Posterior vena cava (tissue), 2 donors: ENCODE data around the gene CXCL8. TPM values are rescaled to one million over a fixed set of nuclear protein-coding genes. Genes with fewer than 3 reads are reported as not detected.

Experiments
- DNase-seq: peaks from one replicate; pipeline ENCODE4 v3.0.0-alpha.2; 2020; ENCODE audit warnings: low spot score
- intact Hi-C, 2 donors: fragments of 100-400 bp; cut with DNase I; formaldehyde crosslinking; loops; one replicate each; pipeline versions ENCODE4 v1.14.1 to v1.14.2; 2022 to 2023
- total RNA-seq, 2 donors: library from RNA; stranded (reverse); fragmentation: NEBNext Ultra II Directional; extraction: Animal tissue kit (Norgen Biotek cat#: 25700); gene quantifications; one replicate each; pipeline ENCODE4 v1.2.1, GENCODE V29; 2021
- donor health status: DM: yes; HTN: yes; CAD: no.
- donor health status: DM: yes; HTN: yes; CAD: no.

CXCL8 gene
- total RNA-seq, 2 donors from 2014 or later = 0.51 to 3.1 TPM

DNA sequence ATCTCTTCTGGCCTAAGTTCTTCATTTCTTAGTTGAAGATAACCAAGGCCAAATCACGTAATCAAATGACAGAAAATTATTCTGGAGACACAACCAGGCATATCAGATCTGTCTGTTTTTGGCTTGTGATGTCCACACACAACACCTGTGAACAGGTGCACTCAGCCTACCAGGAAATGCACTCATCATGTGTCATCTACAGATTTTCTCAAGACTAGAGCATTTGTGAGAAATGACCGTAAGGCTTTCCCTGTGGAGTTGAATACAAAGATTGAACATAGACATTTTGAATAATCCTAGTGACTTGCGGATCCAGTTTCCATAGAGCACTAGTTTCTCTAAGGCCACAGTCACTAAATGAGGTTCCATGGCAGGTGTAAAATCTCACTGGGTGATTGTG is 26.7 kb upstream of the CXCL8 start:
- no peak for DNase-seq
- intact Hi-C loops = no loop called here

DNA sequence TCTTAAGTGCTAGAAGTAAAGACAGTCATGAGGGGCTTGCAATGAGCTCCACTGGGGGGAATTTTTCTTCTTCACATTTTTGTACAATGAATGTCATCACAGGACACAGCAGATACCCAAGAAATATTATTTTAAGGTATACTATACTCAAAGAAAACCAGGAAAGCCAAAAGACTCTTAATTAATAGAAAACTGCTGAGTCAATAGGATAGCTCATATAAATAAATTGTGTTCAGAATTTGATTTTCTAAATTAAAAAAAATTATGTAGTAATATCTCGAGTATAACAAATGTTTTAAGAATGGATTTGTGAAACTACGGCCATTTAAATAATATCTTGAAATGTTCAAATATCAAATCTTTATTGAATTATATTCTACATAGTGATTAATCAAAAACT is 25.7 kb upstream of the CXCL8 start:
- no peak for DNase-seq
- intact Hi-C loops = no loop called here

DNA sequence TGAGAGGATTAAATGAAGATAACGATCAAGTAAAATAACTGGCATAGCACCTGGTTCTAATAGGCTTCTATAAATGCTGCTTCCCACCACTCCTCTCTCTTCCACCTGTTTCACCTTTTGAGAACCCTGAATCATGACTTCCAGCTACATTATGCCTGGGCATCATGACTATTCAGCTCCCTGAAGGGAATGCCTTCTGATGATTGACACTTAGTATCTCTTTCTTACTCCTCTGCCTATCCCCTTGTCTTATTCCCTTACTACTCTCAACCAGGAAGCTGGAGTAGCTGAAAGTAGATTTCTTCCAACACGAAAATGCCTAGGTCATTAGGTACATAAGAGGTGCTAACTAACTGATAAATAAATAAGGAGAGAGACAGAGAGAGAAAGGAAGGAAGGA is 24.7 kb upstream of the CXCL8 start:
- intact Hi-C loops = no loop called here

DNA sequence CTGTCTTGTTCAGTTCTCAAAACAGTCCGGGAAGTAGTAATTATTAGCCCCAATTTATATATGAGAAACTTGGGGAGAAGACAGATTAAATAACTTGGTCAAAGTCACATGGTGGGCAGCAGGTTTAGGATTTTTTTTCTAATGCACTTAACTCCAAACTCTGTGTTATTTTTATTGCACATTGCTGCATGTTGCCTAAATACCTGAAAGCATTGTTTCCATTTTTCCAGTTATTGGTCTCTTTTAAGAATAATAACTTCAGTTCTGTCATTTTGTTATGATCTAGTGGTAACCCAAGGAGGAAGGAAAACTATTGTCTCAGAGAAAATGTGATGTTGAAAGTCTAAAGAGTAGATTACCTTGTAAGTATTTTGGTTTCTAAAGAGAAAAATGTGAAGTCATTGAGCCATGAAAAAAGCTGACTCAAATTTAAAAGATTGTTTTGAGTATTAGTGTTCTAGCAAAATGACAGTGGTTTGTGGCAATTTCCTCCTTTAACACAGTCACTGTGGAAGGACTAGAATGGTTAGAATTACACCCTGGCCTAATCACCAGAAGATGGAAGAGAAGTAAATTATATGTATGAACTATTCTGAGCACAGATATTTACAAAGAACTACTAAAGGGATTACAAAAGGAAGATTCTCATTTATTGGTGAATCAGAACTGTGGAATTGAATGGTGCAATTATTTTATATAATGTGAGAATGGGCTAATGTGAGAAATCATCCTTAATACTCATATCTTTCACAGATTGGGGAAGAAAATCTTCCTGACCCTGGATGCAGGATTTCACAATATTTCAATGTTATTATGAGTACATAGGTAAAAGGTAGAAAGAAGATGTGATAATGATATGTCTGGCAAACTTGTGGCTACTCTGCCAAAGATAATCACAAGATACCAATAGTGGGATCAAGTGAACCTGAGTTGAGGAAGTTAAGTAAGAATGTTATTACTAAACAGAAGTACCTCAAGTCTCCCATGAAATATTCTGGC is 21.7 kb upstream of the CXCL8 start:
- intact Hi-C loops = no loop called here
- DNase-seq = no peak

More for the DNA sequence above, 24.7 kb upstream of the CXCL8 start:
- no peak for DNase-seq

DNA sequence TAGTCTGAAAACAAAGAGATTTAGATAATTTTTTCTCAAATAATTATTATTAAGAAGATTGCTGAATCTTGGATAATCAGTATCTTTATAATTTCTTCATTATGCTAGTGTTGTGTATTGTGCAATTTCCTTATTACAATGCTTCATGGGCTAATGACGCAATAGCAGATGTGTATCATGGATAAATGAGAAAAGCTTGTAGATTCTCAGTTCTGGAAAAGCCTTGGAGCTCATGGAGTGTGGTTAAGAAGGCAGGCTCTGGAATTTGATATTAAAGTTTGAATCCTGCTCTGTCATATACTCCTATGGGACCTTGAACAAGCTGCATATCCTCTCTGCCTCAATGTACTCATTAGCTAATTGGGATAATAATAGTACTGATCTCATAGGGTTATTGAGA is 18.9 kb upstream of the CXCL8 start:
- intact Hi-C loops = no loop called here
- no peak for DNase-seq

DNA sequence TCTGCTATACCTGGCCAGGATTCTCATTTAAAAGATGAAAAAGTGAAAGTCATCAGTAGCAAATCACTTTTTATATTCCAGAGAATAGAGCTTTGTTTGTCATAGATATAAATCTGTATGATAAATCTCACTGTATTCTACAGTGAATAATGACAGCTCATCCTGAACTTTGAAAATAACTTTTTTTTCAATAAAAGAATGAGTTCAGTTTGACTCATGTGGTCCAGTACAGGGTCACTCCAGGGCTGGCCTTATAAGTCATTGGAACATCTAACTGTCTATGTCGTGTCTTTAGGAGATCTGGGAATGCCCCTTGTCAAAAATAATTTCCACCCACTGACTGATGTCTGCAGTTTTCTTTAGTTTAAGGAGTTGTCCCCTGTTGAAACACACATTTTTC is 18.5 kb upstream of the CXCL8 start:
- intact Hi-C loops = no loop called here

DNA sequence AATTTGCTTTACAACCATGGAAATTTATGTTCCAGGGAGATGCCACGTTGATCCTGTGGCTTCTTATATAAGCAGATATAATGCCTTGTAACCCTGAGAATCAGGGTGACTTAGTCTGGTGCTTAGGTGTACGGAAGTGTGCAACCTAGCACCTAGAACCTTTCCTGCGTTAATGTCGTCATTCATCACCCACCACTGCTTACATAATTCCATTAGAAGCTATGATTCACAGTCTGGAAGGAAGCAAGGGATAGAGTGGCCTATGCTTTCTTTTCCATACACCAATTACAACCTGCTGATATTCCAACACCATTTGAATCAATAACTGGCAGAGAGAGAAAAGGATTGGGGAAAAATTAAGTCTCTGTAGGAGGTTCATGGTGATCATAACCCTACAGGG is 17.3 kb upstream of the CXCL8 start:
- intact Hi-C loops = no loop called here

More for the DNA sequence above, 18.5 kb upstream of the CXCL8 start:
- DNase-seq = no peak

DNA sequence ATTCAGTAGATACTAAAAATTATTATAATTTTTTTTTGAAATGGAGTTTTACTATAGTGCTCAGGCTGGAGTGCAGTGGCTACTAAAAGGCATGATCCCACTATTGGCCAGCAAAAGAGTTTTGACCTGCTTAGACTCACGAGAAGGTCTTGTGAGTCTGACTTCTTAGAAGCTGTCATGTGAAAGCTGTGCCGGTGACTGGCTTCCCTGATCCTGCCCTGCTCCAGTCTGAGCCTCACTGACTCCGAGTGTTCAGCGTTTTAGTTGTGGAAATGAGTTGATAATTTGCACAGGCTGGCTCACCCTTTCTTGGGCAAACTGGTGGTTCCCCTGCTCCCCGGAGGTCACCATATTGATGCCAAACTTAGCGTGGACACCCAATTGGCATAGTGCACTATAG is 16.4 kb upstream of the CXCL8 start:
- DNase-seq = no peak
- intact Hi-C loops = no loop called here

More for the DNA sequence above, 17.3 kb upstream of the CXCL8 start:
- no peak for DNase-seq

DNA sequence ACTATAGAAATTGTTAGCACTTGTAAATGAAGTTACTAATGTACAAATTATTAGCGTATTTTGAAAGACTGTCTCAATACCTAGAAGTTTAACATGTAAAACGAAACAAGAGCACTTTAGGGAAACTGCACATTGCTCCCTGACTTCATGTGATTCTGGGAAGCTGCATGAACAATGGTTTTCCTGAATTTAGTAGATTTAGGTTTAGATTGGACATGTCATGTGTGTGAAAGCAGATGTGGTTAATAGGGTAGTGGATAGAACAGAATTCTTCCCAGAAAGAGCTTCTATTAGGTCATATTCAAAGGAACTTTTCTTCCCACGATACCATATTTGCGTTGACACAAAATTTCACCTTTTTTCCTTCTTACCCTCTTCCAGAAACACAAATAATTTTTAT is 14.9 kb upstream of the CXCL8 start:
- DNase-seq = no peak
- intact Hi-C loops = loop anchor here in 1 of 2 donors (5.0 kb wide), 1 partner anchor 407 kb away; no protein-coding TSS in a partner anchor

DNA sequence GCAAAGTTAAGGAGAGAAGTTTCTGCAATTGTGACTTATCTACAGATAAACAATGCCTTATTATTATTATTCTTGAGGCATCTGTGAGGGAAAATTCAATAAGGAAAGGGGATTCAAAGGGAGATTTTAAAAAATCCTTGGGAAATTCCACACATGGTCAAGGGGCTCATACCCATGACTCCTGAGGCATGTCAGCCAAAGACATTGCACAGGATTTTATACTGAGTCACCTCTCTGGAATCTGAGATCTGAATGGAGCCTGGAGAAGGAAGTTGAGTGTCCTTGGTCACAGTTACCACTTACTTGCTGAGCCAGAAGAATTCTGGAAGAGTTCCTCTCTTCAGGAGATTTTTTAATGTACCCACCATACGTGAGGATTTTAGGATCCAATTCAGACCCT is 14.4 kb upstream of the CXCL8 start:
- no peak for DNase-seq
- intact Hi-C loops = loop anchor here in 1 of 2 donors (5.0 kb wide), 1 partner anchor 406 kb away; no protein-coding TSS in a partner anchor

DNA sequence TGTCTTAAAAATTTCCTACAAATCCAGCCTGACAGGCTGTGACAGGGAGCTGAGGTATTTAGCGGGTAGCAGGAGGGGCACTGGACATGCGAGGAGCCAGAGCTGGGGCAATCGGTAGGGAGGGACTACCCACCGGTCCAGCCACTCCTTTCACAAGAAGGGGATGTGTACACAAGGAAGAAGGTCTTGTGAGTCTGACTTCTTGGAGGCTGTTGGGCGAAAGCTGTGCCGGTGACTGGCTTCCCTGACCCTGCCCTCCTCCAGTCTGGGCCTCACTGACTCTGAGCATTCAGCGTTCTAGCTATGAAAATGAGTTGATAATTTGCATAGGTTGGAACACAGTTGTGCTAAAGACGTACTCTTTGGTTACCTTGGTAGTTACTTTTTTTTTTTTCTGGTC is 12.7 kb upstream of the CXCL8 start:
- DNase-seq = no peak
- intact Hi-C loops = loop anchor here in 1 of 2 donors (5.0 kb wide), 1 partner anchor 405 kb away; no protein-coding TSS in a partner anchor

DNA sequence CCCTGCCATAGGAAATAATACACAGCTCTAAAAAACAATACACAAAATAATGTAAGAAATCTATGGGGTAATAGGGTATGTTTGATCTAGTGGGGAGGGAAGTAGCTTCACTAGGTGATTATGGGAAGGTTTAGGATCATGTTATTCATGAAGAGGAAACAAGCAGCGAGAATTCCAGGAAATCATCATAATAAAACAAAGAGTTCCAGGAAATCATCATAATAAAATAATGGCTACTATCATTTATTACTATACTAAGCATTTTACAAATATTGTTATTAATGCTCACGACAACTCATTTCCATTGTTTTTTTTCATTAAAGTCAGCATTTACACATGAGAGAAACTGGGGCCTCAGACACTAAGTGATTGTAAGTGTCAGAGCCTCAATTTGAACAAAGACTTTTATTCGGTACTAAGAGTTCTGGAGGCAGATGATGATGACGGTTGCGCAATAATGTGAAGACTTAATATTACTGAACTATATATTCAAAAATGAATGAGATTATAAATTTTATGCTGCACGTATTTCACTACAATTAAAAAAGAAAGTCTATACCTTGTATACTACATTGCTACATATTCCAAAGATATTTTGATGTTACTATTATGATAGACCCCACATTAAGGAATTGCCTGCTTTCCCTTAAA is 12.2 kb upstream of the CXCL8 start:
- DNase-seq = no peak
- intact Hi-C loops = loop anchor here in 1 of 2 donors (5.0 kb wide), 1 partner anchor 404 kb away; no protein-coding TSS in a partner anchor

DNA sequence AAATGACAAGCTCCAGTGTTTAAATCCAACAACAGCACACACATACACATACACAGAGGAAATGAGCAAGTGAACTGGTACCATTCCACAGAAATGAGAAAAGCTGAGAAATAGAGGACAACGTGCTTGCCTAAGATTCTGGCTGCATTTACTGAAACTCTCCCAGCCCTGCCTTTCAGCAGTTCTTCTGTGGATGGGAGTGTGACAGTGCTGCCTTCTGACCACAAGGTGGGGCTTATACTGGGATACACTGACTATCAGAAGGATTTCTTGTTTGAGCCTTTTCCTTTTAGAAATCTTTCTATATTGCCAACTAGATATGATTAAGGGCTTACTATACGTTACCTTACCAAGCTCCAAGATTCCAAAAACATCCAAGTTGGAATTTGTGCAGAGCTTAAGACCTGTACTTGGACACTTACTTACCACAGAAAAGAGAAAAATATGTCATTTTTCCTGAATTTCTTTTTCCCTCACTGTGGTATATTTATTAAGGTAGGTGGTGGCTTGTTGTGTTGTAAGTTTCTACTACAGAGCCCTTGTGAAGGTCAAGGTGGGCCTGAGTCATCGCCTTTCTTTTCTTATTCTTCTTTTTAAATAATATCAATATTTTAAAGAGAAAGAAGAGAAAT is 10.7 kb upstream of the CXCL8 start:
- peak; percentile 81 for DNase-seq
- intact Hi-C loops = loop anchor here in 1 of 2 donors (5.0 kb wide), 1 partner anchor 403 kb away; no protein-coding TSS in a partner anchor

DNA sequence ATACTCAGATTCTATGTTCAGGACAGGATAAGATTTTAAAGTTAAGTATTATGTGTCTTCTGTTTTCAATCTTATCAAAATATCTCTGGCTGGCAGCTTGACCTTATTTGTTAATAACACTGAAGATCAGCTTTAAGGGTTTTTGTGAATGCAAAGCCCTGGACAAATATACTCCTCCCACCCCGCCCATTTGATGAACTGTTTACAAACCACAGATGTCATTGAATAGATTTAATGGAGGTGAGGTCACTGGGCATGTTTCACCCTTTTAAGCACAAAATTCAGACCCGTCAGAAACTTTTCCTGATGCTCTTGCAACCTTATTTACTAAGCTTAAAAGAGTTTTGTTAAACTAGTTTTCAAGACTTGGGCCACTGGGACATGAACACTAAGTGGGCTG is 10.1 kb upstream of the CXCL8 start:
- intact Hi-C loops = no loop called here
- DNase-seq = no peak

DNA sequence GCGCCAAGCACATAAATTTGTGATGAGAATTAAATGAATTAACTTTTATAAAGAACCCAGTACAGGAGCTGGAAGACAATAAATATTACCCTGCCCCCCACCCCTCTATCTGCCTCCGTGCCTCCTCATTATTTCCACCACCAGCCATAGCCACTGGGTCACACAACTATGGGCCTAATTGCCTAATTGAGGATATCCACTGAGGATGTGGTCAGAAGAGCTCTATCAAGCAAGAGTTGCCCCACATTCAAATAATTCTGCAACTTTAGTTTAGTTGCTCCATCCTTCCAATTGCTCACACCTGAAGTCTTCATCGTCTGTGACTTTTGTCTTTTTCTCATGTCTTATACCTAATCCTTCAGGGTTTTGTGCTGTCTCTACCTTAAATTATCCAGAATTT is 9.5 kb upstream of the CXCL8 start:
- intact Hi-C loops = no loop called here
- DNase-seq = no peak

DNA sequence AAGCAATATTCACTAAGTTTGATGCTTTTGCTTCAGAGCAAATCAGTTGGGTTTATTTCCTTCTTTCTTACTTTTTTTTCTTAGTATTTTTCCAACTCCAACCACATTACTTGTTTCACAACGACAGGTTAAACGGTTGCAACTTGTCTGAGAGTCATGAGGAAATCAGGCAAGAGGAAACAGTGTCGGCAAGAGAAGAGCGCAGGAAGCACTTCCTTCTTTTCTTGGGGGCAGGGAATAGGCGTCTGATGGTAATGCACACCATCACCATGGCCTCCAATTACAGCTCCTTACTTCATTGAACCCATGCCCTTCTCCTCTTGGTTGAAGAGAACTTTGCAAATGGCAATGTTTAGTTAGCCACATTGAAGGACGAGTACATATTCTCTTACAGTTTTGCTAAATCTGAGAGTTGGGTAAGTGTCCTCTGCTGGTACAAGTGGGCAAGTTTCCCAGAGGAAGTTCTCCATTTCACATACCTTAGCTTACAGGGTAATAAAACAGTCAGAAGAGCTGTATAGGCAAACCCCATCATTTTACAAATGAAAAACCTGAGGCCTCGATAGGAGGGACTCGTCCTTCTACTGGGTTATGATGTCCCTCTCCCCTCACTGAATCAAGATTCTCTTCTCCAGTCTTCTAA is 8.3 kb upstream of the CXCL8 start:
- intact Hi-C loops = no loop called here
- no peak for DNase-seq

DNA sequence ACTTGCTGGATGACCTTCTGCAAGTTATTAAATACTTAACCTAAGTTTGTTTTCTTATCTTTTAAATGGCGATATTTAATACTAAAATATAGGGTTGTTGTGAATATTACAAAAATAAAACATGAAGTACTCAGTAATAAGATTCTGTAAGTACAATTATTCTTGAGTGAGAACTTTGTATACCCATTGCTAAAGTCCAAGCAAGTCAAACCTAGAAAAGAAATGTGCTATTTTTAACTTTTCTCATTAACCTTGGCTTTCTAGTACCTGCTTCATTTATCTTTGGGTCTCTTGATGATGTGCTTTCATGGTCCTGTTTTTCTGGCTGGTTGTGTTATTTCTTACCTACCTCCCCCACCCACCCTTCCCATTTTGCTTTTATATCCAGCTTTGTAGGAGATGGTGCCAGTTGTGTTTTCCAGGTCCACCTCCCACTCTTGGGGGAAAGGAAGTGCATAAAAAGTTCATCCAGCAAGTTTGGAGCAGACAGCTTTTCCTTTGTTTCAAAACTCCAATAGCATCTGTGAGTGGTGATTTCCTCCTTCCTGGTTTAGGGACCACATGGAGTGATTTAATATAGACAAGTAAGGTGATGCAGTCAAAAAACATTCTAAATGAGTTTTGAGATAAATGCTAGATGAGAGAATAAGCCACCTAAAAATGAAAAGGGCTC is 7.5 kb upstream of the CXCL8 start:
- DNase-seq = no peak
- intact Hi-C loops = no loop called here

DNA sequence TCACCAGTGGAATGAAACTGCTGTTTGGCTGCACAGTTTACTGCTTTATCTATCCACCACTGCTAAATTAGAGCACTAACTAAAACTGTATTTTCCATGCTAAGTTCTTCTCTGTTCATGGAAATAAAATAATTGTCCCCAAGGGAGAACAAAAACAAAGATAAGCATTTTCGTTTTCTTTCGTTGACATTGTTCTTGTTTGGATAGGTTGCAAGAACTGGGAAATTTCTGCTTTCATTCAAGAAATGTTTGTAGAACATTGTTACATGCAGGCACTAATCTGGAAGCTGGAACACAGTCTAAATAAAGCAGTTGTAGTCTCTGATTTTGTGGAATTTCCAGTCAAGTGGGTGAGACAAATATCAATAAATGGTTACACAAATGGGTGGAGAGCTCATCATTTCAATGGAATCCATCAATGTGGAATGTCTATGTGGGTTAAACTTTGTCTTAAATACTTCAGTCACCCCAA is 5.8 kb upstream of the CXCL8 start:
- intact Hi-C loops = no loop called here
- no peak for DNase-seq

DNA sequence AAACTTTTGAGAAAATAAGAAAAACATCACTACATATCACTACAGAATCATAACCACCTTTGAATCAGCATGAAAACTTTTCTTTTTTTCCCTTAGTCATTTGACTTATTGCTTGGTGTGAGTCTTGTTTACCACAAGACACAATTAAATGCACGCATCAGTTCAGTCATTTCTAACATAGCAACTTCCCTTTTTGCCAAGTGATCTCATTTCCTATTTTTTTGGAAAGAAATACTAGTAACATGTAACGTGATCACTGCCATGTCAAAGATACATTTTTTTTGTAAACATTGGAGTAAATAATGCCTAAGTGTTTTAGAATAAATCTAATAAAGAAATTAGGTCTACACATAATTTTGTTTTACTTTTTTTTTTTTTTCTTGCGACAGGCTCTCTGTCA is 5.1 kb upstream of the CXCL8 start:
- no peak for DNase-seq
- intact Hi-C loops = no loop called here
